HepG2 (cell line): ENCODE measurements around the gene FRMD4A.

Experiments
- AKAP8 ChIP-seq: sonication (generic); formaldehyde crosslinking; IDR thresholded peaks from 2 replicates; pipeline ENCODE4 v1.5.1; 2020; ENCODE audit warnings: mild to moderate bottlenecking, missing genetic modification reagents
- ATF4 ChIP-seq, 2 experiments: fragments of 450-650 bp in 1 of 2; sonication (generic) in 1 of 2; formaldehyde crosslinking; IDR thresholded peaks; 2 replicates each; pipeline versions ENCODE4 v1.5.0 to v1.8.0; 2020 to 2022; ENCODE audit warnings: mild to moderate bottlenecking in 1 of 2, missing genetic modification reagents in 1 of 2
- FOXJ3 ChIP-seq: sonication (generic); formaldehyde crosslinking; IDR thresholded peaks from 2 replicates; pipeline ENCODE4 v1.4.0; 2020; ENCODE audit warnings: missing genetic modification reagents, mild to moderate bottlenecking, borderline replicate concordance
- RBM39 ChIP-seq: fragments of 200-400 bp; formaldehyde crosslinking; IDR thresholded peaks from one replicate; pipeline ENCODE4 v1.6.1; 2018; ENCODE audit warnings: antibody characterized with exemption, mild to moderate bottlenecking, low read depth, low read length; ENCODE audit not compliant: poor library complexity, severe bottlenecking
- SRSF4 ChIP-seq: fragments of 200-400 bp; formaldehyde crosslinking; IDR thresholded peaks from one replicate; pipeline ENCODE4 v1.6.1; 2018; ENCODE audit warnings: mild to moderate bottlenecking, low read depth, low read length, moderate library complexity; ENCODE audit not compliant: poor library complexity, severe bottlenecking
- TRIM22 ChIP-seq: fragments of 450-650 bp; IDR thresholded peaks from 2 replicates; pipeline ENCODE4 v1.6.1; 2017
- ZNF207 ChIP-seq: fragments of 450-650 bp; IDR thresholded peaks from 2 replicates; pipeline ENCODE4 v1.6.1; 2016; ENCODE audit warnings: antibody characterized with exemption, borderline replicate concordance
- ZNF556 ChIP-seq: sonication (generic); formaldehyde crosslinking; IDR thresholded peaks from 2 replicates; pipeline ENCODE4 v1.4.0; 2020; ENCODE audit warnings: mild to moderate bottlenecking, missing genetic modification reagents, borderline replicate concordance
- ZNF782 ChIP-seq: sonication (generic); formaldehyde crosslinking; IDR thresholded peaks from 2 replicates; pipeline ENCODE4 v1.4.0; 2020; ENCODE audit warnings: missing genetic modification reagents, mild to moderate bottlenecking, borderline replicate concordance
- ZSCAN30 ChIP-seq: sonication (generic); formaldehyde crosslinking; IDR thresholded peaks from 2 replicates; pipeline ENCODE4 v1.5.0; 2020; ENCODE audit warnings: mild to moderate bottlenecking, missing genetic modification reagents

GRCh38 chr10:14328881-14329672 lies 1.6 kb downstream of the FRMD4A start:
- TF ChIP-seq ZNF782 (CRISPR knock-in tag) (no peak), ZNF556 (CRISPR knock-in tag) (no peak), AKAP8 (CRISPR knock-in tag) (no peak), ATF4 (CRISPR knock-in tag; IDR thresholded peaks at IDR 0.05) (no peak), ZSCAN30 (no peak), SRSF4 (no peak), ZNF207 (no peak), RBM39 (no peak), TRIM22 (no peak), FOXJ3 (CRISPR knock-in tag) (no peak)
